CD14-positive monocyte (primary cell): ENCODE results near the gene AQP12B. TPM values are rescaled to one million over a fixed set of nuclear protein-coding genes. Genes with fewer than 3 reads are reported as not detected.

ENCODE experiments used
- DNase-seq, 3 donors: peaks; one replicate each; pipeline ENCODE4 v3.0.0-alpha.2; 2011 to 2022
- H2AFZ ChIP-seq: 2 replicates; pipeline ENCODE4 v1.6.0; 2012; ENCODE audit warnings: mild to moderate bottlenecking, low read depth, low read length, inconsistent platforms; ENCODE audit not compliant: insufficient read depth, poor library complexity, severe bottlenecking
- H3K27ac ChIP-seq, 2 donors: 1 replicate in 1 of 2; 2 replicates in 1 of 2; pipeline ENCODE4 v1.5.1; 2012 to 2013; ENCODE audit warnings: low read length in 2 of 2, control low read depth in 1 of 2, inconsistent platforms in 1 of 2, low read depth in 1 of 2, mild to moderate bottlenecking in 1 of 2
- H3K27me3 ChIP-seq, 2 donors: one replicate each; pipeline versions ENCODE4 v1.6.0 to v1.6.1; 2011 to 2013; ENCODE audit warnings: low read length in 2 of 2; ENCODE audit not compliant: control insufficient read depth in 2 of 2, insufficient read depth in 2 of 2
- H3K36me3 ChIP-seq, 2 donors: replicated peaks in 1 of 2; 1 replicate in 1 of 2; 2 replicates in 1 of 2; pipeline versions ENCODE4 v1.5.1 to v1.6.1; 2012 to 2013; ENCODE audit warnings: low read length in 2 of 2, control low read depth in 1 of 2, inconsistent platforms in 1 of 2, mild to moderate bottlenecking in 1 of 2; ENCODE audit not compliant: insufficient read depth in 2 of 2, control insufficient read depth in 1 of 2
- H3K4me1 ChIP-seq, 2 donors: 1 replicate in 1 of 2; 2 replicates in 1 of 2; pipeline versions ENCODE4 v1.5.1 to v1.6.1; 2012 to 2013; ENCODE audit warnings: low read length in 2 of 2, control low read depth in 1 of 2, inconsistent platforms in 1 of 2, mild to moderate bottlenecking in 1 of 2, moderate library complexity in 1 of 2; ENCODE audit not compliant: insufficient read depth in 2 of 2, control insufficient read depth in 1 of 2
- H3K4me2 ChIP-seq: replicated peaks from 2 replicates; pipeline ENCODE3; 2012; ENCODE audit warnings: low read length, moderate library complexity, mild to moderate bottlenecking; ENCODE audit not compliant: poor library complexity, severe bottlenecking; ENCODE audit errors: extremely low read depth
- H3K4me3 ChIP-seq, 3 experiments: fragments of 200-600 bp in 1 of 3; sonication (generic) in 1 of 3; replicated peaks in 1 of 3; 1 replicate in 2 of 3; 2 replicates in 1 of 3; pipeline ENCODE4 v1.5.1; 2011 to 2013; ENCODE audit warnings: low read length in 3 of 3, mild to moderate bottlenecking in 3 of 3, control low read depth in 2 of 3, low read depth in 2 of 3, inconsistent platforms in 1 of 3, moderate library complexity in 1 of 3
- H3K79me2 ChIP-seq: 2 replicates; pipeline ENCODE4 v1.6.0; 2012; ENCODE audit warnings: mild to moderate bottlenecking, control low read depth, inconsistent platforms, low read length, moderate library complexity; ENCODE audit not compliant: insufficient read depth
- H3K9ac ChIP-seq: 2 replicates; pipeline ENCODE4 v1.6.0; 2017; ENCODE audit warnings: low read length, mild to moderate bottlenecking; ENCODE audit not compliant: insufficient read depth, poor library complexity, severe bottlenecking
- H3K9me3 ChIP-seq, 2 donors: replicated peaks in 1 of 2; 1 replicate in 1 of 2; 2 replicates in 1 of 2; pipeline versions ENCODE4 v1.5.1 to v1.6.1; 2012 to 2013; ENCODE audit warnings: low read length in 2 of 2, control low read depth in 1 of 2; ENCODE audit not compliant: control insufficient read depth in 1 of 2, insufficient read depth in 1 of 2
- H4K20me1 ChIP-seq: 2 replicates; pipeline ENCODE4 v1.6.0; 2012; ENCODE audit warnings: mild to moderate bottlenecking, low read length, control low read depth, moderate library complexity; ENCODE audit not compliant: insufficient read depth
- H3K27ac Mint-ChIP-seq, 7 donors: one replicate each; pipeline ENCODE4 v1.8.0; 2020; ENCODE audit warnings: mild to moderate bottlenecking in 7 of 7, mixed read lengths in 7 of 7, moderate library complexity in 6 of 7, inconsistent platforms in 2 of 7
- H3K27me3 Mint-ChIP-seq, 3 donors: one replicate each; pipeline ENCODE4 v1.8.0; 2021 to 2022; ENCODE audit warnings: low read depth in 3 of 3, mild to moderate bottlenecking in 3 of 3, mixed read lengths in 3 of 3, moderate library complexity in 3 of 3, inconsistent platforms in 1 of 3
- H3K36me3 Mint-ChIP-seq, 2 donors: one replicate each; pipeline ENCODE4 v1.8.0; 2020; ENCODE audit warnings: mixed read lengths in 2 of 2, inconsistent platforms in 1 of 2, mild to moderate bottlenecking in 1 of 2
- H3K4me1 Mint-ChIP-seq: one replicate; pipeline ENCODE4 v1.8.0; 2020; ENCODE audit warnings: mild to moderate bottlenecking, mixed read lengths
- H3K4me3 Mint-ChIP-seq, 2 donors: one replicate each; pipeline ENCODE4 v1.8.0; 2020; ENCODE audit warnings: mild to moderate bottlenecking in 2 of 2, mixed read lengths in 2 of 2, moderate library complexity in 1 of 2
- H3K9me3 Mint-ChIP-seq, 7 donors: one replicate each; pipeline ENCODE4 v1.8.0; 2020 to 2022; ENCODE audit warnings: mixed read lengths in 7 of 7, mild to moderate bottlenecking in 6 of 7, moderate library complexity in 6 of 7, inconsistent platforms in 2 of 7
- WGBS: methylation state at CpG from one replicate; pipeline ENCODE4 v1.1.5; 2013; ENCODE audit warnings: missing lambda C conversion rate; ENCODE audit not compliant: insufficient coverage; 5-methylcytosine and 5-hydroxymethylcytosine counted together
- intact Hi-C, 2 donors: fragments of 100-400 bp; cut with micrococcal nuclease; formaldehyde crosslinking; loops; one replicate each; pipeline versions ENCODE4 v1.15.0 to v1.15.1; 2023
- polyA plus RNA-seq, 3 donors: library from polyadenylated mRNA; depleted of rRNA in 1 of 3; unstranded in 2 of 3; stranded (reverse) in 1 of 3; fragments of 300-500 nt in 2 of 3; fragments of >200 nt in 1 of 3; fragmentation: Illumina TruSeq in 2 of 3; gene quantifications; 1 replicate in 2 of 3; 2 replicates in 1 of 3; pipeline ENCODE4 v1.2.3, GENCODE V29; 2012 to 2021
- TF ChIP-seq, protein P1 (sequence below): fragments of 200-600 bp; IDR thresholded peaks from one replicate; pipeline ENCODE4 v1.8.0; 2022; ENCODE audit warnings: antibody characterized with exemption, mild to moderate bottlenecking

AQP12B gene
- polyA plus RNA-seq, 3 donors = not detected

DNA sequence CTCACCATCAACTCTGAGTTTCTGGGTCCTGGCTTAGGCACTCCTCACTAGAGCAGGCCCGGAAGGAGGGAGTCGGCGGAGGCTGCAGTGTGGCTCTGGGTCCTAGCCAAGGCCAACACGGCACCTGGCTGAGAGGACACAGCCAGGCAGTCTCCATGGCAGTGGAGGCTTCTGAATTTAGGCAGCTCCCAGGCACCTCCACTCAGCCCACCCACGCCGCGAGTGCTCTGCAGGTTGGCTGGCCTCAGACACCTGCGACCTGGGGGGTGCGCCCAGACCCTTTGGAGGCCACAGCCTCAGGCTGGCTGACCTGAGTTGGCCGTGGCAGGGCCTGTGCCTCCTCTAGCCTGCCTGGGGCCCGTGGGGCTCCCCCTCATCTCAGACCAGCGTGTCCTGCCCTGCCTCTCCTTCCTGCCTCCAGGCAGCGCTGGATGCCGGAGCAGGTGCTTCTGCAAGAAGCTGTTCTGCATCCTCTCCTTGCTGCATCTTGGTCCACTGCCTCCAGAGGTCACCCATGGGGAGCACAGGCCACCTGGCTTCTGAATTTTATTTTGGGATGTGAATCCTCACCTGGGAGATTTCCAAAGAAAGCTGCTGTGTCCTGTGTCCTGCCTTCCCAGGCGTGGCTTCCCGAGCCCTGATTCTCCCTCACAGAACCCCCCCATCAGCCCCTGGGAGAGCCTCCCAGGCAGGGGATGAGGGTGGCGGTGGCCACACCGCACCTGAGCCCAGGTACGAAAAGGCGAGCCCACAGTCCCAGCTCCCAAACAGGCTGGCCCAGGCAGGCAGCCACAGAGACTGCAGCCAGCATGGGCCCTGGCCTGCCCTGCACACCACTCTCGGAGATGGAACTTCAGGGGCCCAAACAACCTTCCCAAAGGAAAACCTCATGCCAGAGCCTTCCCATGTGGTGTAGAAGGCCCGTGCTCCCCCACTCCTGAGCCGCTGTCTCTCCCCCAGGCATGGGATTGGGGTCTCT is 32.4 kb upstream of the AQP12B start:
- H4K20me1 ChIP-seq = no peaks in the 10 kb centered on the region
- no peaks in the 10 kb centered on the region for H3K79me2 ChIP-seq
- intact Hi-C loops = no loop called here
- Mint-ChIP-seq H3K4me1 (no peaks in the 10 kb centered on the region), H3K9me3 (no peaks in the 10 kb centered on the region), H3K27ac (no peak overlapping the region), H3K27me3 (peaks cover 0 to 8% (median 1%) of the 10 kb centered on the region in 3 donors), H3K4me3 (no peak overlapping the region), H3K36me3 (no peaks in the 10 kb centered on the region)
- no peaks in the 10 kb centered on the region for H3K4me1 ChIP-seq
- H3K4me3 ChIP-seq = no peak overlapping the region
- H3K9ac ChIP-seq = no peak overlapping the region
- no peak overlapping the region for H3K27ac ChIP-seq
- H2AFZ ChIP-seq = no peak overlapping the region
- no peaks in the 10 kb centered on the region for H3K36me3 ChIP-seq
- WGBS = 92% methylated on average over 21 of the region's 23 CpGs
- no peaks in the 10 kb centered on the region for H3K9me3 ChIP-seq
- no peak for DNase-seq
- H3K27me3 ChIP-seq = no peaks in the 10 kb centered on the region
- H3K4me2 ChIP-seq = no peak overlapping the region
- TF ChIP-seq, protein P1, sequence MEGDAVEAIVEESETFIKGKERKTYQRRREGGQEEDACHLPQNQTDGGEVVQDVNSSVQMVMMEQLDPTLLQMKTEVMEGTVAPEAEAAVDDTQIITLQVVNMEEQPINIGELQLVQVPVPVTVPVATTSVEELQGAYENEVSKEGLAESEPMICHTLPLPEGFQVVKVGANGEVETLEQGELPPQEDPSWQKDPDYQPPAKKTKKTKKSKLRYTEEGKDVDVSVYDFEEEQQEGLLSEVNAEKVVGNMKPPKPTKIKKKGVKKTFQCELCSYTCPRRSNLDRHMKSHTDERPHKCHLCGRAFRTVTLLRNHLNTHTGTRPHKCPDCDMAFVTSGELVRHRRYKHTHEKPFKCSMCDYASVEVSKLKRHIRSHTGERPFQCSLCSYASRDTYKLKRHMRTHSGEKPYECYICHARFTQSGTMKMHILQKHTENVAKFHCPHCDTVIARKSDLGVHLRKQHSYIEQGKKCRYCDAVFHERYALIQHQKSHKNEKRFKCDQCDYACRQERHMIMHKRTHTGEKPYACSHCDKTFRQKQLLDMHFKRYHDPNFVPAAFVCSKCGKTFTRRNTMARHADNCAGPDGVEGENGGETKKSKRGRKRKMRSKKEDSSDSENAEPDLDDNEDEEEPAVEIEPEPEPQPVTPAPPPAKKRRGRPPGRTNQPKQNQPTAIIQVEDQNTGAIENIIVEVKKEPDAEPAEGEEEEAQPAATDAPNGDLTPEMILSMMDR = no peak

DNA sequence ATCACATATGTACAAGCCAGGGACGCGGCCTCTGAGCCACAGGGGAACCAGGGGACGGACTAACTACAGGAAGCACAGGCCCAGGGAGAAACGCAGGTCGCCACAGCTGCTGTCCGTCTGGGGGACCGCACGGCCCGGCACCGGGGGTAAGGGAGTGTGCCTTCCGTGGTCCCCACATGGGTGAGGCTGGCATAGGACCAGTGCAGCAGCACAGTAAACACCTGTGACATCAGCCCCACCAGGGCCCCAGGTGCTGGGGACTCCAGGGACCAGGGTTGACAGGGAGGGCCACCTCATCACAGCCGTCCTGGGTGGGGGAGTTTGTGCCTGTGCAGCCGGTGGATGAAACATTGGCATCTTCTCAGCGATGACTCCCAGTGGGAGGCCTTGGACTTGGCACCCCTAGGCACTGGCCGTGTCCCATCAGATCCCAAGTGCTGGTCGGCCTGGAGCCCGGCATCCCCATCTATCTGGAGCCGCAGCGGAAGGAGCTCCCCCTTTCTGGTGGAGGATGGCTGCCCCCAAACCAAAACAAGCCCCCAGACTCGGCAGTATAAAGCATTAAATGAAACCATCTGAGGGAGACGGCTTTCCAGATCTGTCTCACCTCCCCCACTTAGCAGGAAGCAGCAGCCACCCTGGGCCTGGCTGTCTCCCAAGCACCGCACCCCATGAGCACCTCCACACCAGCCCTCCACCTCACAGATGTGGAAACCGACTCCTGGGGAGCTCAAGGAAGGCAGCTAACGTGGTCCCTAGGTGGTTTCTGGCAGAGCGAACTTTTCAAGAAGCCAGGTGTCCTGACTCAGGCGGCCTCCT is 31.5 kb upstream of the AQP12B start:
- Histone ChIP-seq H4K20me1 (no peaks in the 10 kb centered on the region), H3K4me1 (no peaks in the 10 kb centered on the region), H3K36me3 (no peaks in the 10 kb centered on the region), H3K27me3 (no peaks in the 10 kb centered on the region), H3K4me2 (no peak overlapping the region), H3K27ac (no peak overlapping the region), H3K9ac (no peak overlapping the region), H2AFZ (no peak overlapping the region), H3K4me3 (no peak overlapping the region), H3K9me3 (no peaks in the 10 kb centered on the region), H3K79me2 (no peaks in the 10 kb centered on the region)
- H3K9me3 Mint-ChIP-seq = no peaks in the 10 kb centered on the region
- 81% methylated on average over 15 of the region's 26 CpGs for WGBS
- H3K27ac Mint-ChIP-seq = no peak overlapping the region
- no peak for DNase-seq
- H3K4me3 Mint-ChIP-seq = no peak overlapping the region
- no peaks in the 10 kb centered on the region for H3K36me3 Mint-ChIP-seq
- TF ChIP-seq, protein P1 = no peak
- no peaks in the 10 kb centered on the region for H3K4me1 Mint-ChIP-seq
- H3K27me3 Mint-ChIP-seq = peaks cover 1 to 8% (median 2%) of the 10 kb centered on the region in 3 donors
- intact Hi-C loops = no loop called here
